Measurements from ENCODE around the gene PUM1. TPM values are rescaled to one million over a fixed set of nuclear protein-coding genes. Genes with fewer than 3 reads are reported as not detected.
"Not testable (repeated sequence)": the region's sequence is repeated elsewhere in the genome, so short reads cannot be mapped to it uniquely, and the experiment has no call there.

Gene PUM1
- total RNA-seq, 4 donors from 2014 or later, result 118 to 191 (median 132) TPM

- intact Hi-C loops (cut with DNase I), result no loop called here
- Histone ChIP-seq H3K4me1 (peaks cover 31 to 40% of the 10 kb centered on the region in 2 donors), H3K27me3 (no peaks in the 10 kb centered on the region), H3K9me3 (no peaks in the 10 kb centered on the region), H3K36me3 (peaks cover 6 to 7% of the 10 kb centered on the region in 2 donors), H3K27ac (peak overlapping the region; percentile 95 to 97 (median 95)), H3K4me3 (replicated peaks in 1 of 3) (peak overlapping the region in 2 of 3 donors; percentile 37 to 77)
- no peak for DNase-seq
- 11 to 16% methylated on average over 4 of the region's 4 CpGs for WGBS, 2 donors
- TF ChIP-seq CTCF (IDR thresholded peaks at IDR 0.05) (no peak), POLR2A (IDR thresholded peaks at IDR 0.05) (no peak)
These were observed 1.9 kb downstream of the PUM1 start for GRCh38 chr1:31063631-31064030.

- TF ChIP-seq CTCF (IDR thresholded peaks at IDR 0.05) (no peak), POLR2A (IDR thresholded peaks at IDR 0.05) (no peak)
- 63 to 68% methylated on average over 4 of the region's 4 CpGs for WGBS, 2 donors
- H3K27ac ChIP-seq, result peak overlapping the region; percentile 20 to 97 (median 95)
- no peak for DNase-seq
- peaks cover 31 to 40% of the 10 kb centered on the region in 2 donors for H3K4me1 ChIP-seq
- intact Hi-C loops (cut with DNase I), result no loop called here
- peak overlapping the region in 1 of 3 donors; percentile 37 for H3K4me3 ChIP-seq (replicated peaks in 1 of 3)
- H3K27me3 ChIP-seq, result no peaks in the 10 kb centered on the region
- no peaks in the 10 kb centered on the region for H3K9me3 ChIP-seq
- peaks cover 13% of the 10 kb centered on the region in 2 donors for H3K36me3 ChIP-seq
These were observed 2.6 kb downstream of the PUM1 start for GRCh38 chr1:31062867-31063380.

DNA sequence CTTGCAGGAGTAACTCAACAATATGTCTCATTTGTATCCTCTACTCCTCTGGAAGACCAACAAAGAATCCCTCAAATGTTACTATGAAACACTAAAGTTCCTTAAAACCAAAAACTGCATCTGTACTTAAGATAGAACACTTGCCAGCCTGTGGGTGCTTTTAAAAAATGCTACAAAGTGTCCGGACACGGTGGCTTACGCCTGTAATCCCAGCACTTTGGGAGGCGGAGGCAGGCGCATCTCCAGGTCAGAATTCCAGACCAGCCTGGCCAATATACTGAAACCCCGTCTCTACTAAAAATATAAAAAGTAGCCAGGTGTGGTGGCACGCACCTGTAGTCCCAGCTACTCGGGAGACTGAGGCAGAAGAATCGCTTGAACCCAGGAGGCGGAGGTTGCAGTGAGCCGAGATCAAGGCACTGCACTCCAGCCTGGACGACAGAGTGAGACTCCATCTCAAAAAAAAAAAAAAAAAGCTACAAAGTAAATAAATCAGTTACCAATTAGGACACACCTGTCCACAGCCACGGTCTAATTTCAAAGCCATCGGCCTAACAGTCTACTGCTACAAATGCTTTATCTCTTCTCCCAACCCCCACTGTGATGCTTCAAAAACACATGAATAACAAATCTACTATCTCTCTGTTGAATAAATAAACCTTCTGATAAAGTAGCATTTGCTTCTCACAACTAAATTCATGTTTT, 3.2 kb downstream of the PUM1 start:
- peak overlapping the region in 2 of 3 donors; percentile 95 to 97 for H3K27ac ChIP-seq
- 72 to 76% methylated on average over 14 of the region's 14 CpGs for WGBS, 2 donors
- H3K4me1 ChIP-seq, result peaks cover 33 to 40% of the 10 kb centered on the region in 2 donors
- H3K36me3 ChIP-seq, result peaks cover 13 to 15% of the 10 kb centered on the region in 2 donors
- H3K9me3 ChIP-seq; intact Hi-C loops (cut with DNase I); H3K27me3 ChIP-seq; H3K4me3 ChIP-seq (replicated peaks in 1 of 3); DNase-seq: not testable (repeated sequence)

DNA sequence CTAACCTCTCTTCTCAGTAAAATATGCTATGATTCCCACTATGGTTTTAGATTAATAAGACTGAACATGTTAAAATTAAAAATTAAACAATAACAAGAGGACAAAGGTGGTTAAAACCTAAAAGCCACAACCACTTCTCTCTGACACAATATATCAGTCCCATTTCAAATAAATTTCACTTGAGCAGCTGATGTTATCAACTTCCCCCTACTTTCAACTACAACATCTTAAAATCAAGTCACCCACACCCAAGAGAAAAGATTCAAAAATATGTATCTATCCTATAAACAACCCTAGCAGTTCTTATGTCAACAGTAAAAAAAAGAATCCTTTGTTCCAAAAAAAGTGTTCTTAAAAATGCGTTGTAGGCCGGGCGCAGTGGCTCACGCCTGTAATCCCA, 7.5 kb downstream of the PUM1 start:
- intact Hi-C loops (cut with DNase I), result no loop called here
- TF ChIP-seq POLR2A (IDR thresholded peaks at IDR 0.05), result no peak
- TF ChIP-seq CTCF (IDR thresholded peaks at IDR 0.05), result no peak
- H3K27ac ChIP-seq, result no peak overlapping the region
- H3K36me3 ChIP-seq, result peaks cover 13 to 15% of the 10 kb centered on the region in 2 donors
- no peaks in the 10 kb centered on the region for H3K9me3 ChIP-seq
- H3K4me3 ChIP-seq (replicated peaks in 1 of 3), result no peak overlapping the region
- H3K4me1 ChIP-seq, result peaks cover 37 to 59% of the 10 kb centered on the region in 2 donors
- no peaks in the 10 kb centered on the region for H3K27me3 ChIP-seq
- DNase-seq, result no peak
- WGBS, 2 donors, result 91% methylated on average over 4 of the region's 4 CpGs

- Histone ChIP-seq H3K4me3 (replicated peaks in 1 of 3) (no peak overlapping the region), H3K9me3 (no peaks in the 10 kb centered on the region), H3K36me3 (peaks cover 13 to 15% of the 10 kb centered on the region in 2 donors), H3K27ac (no peak overlapping the region), H3K27me3 (no peaks in the 10 kb centered on the region), H3K4me1 (peaks cover 24 to 55% of the 10 kb centered on the region in 2 donors)
- 93 to 97% methylated on average over 1 of the region's 1 CpG for WGBS, 2 donors
- no peak for DNase-seq
- intact Hi-C loops (cut with DNase I), result no loop called here
- no peak for TF ChIP-seq POLR2A (IDR thresholded peaks at IDR 0.05)
- no peak for TF ChIP-seq CTCF (IDR thresholded peaks at IDR 0.05)
These were observed 9.6 kb downstream of the PUM1 start for GRCh38 chr1:31055953-31056352.

All from thyroid gland (tissue), 4 donors.